Epithelial cell of proximal tubule (primary cell): ENCODE data around the gene C17orf67. TPM values are rescaled to one million over a fixed set of nuclear protein-coding genes. Genes with fewer than 3 reads are reported as not detected.

Source experiments
- DNase-seq: peaks from one replicate; pipeline ENCODE4 v3.0.0-alpha.2; 2011; ENCODE audit warnings: low read depth
- H3K4me3 ChIP-seq: 2 replicates; pipeline ENCODE4 v1.5.1; 2011; ENCODE audit warnings: low read depth, mild to moderate bottlenecking, low read length
- total RNA-seq: library from RNA; depleted of rRNA; stranded (reverse); fragments of >200 nt; gene quantifications from 2 replicates; pipeline ENCODE4 v1.2.3, GENCODE V29; 2015
- TF ChIP-seq, protein P1 (sequence below): conservative IDR thresholded peaks from 2 replicates; pipeline ENCODE4 v1.5.1; 2012; ENCODE audit warnings: low read depth, mild to moderate bottlenecking, low read length

C17orf67 gene
- 0.17 and 0.43 TPM in 2 replicates for total RNA-seq

DNA sequence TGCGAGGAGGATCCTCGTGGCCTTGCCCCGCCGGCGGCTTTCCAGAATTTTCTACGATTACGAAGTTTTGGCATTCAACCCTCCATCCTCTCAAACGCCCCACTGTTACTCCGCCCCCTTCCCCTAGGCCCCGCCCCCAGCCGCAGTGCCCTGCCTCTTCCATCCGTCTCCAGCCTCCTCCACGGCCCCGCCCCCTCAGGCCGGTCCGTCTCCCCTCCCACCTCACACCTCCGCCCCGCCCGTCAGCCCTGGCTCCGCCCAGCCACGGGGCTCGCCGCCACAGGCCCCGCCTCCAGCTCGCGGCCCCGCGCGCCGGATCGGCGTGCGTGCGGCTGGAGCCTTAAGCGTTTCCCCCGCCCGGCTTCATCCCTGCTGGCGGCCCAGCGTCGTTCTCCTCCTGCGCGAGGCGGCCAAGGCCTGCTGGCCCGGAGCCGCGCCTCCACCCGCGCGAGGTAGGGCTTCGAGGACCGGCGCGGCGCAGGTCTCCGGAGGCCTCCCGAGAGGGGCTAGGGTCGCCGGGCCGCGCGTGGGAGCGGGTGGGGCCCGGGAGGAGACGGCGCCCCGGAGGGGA, at the start of gene C17orf67, which contains the start of gene DGKE:
C17orf67 (minus strand) TSS at position 112 of the 571 bp plus-strand sequence. CDS start 18,110 bp downstream, outside the sequence.
DGKE (plus strand) TSS at position 343 of the 571 bp plus-strand sequence. CDS start 645 bp downstream, outside the sequence.
- DNase-seq: peak; percentile 35

GRCh38 chr17:56881685-56882295, 48.1 kb upstream of the C17orf67 start:
- H3K4me3 ChIP-seq: no peak overlapping the region
- TF ChIP-seq, protein P1, sequence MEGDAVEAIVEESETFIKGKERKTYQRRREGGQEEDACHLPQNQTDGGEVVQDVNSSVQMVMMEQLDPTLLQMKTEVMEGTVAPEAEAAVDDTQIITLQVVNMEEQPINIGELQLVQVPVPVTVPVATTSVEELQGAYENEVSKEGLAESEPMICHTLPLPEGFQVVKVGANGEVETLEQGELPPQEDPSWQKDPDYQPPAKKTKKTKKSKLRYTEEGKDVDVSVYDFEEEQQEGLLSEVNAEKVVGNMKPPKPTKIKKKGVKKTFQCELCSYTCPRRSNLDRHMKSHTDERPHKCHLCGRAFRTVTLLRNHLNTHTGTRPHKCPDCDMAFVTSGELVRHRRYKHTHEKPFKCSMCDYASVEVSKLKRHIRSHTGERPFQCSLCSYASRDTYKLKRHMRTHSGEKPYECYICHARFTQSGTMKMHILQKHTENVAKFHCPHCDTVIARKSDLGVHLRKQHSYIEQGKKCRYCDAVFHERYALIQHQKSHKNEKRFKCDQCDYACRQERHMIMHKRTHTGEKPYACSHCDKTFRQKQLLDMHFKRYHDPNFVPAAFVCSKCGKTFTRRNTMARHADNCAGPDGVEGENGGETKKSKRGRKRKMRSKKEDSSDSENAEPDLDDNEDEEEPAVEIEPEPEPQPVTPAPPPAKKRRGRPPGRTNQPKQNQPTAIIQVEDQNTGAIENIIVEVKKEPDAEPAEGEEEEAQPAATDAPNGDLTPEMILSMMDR: no peak
- DNase-seq: no peak

More for the DNA sequence above, at the start of gene C17orf67, which contains the start of gene DGKE:
- TF ChIP-seq, protein P1: no peak
- H3K4me3 ChIP-seq: peak within 1 kb of the TSS; percentile 80

DNA sequence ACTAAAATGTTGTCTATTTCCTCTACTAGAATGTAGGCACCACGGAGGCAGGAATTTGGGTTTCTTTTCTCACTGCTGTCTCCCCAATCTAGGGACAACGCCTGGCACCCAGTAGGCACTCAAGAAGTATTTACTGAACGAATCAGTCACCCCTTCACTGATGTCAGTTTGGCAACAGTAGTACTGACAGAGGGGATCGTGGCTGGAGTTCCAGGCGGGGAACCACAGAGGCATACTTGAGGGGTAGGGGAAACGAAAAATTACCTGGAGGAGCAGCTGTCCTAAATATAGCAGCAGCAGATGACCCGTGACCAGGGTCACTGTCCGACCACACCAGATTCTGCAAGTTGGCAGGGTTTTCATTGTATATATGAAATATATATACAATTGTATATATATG, 46.9 kb upstream of the C17orf67 start:
- TF ChIP-seq, protein P1: no peak
- H3K4me3 ChIP-seq: no peak overlapping the region
- no peak for DNase-seq

- H3K4me3 ChIP-seq: no peak overlapping the region
- no peak for DNase-seq
- TF ChIP-seq, protein P1: no peak
Observed at GRCh38 chr17:56880133-56880532, 46.4 kb upstream of the C17orf67 start.

DNA sequence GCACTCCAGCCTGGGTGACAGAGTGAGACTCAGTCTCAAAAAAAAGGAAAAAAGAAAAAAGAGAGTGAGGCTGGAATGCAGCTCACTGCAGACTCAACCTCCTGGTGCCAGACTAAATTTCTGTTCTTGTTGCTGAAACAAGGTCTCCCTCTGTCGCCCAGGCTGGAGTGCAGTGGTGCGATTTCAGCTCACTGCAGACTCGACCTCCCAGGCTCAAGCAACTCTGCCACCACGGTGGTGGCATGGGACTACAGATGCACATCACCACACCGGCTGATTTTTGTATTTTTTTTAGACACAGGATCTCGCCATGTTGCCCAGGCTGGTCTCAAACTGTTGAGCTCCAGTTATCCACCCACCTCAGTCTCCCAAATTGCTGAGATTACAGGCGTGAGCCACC, 45.6 kb upstream of the C17orf67 start:
- no peak overlapping the region for H3K4me3 ChIP-seq
- DNase-seq: no peak
- TF ChIP-seq, protein P1: no peak

DNA sequence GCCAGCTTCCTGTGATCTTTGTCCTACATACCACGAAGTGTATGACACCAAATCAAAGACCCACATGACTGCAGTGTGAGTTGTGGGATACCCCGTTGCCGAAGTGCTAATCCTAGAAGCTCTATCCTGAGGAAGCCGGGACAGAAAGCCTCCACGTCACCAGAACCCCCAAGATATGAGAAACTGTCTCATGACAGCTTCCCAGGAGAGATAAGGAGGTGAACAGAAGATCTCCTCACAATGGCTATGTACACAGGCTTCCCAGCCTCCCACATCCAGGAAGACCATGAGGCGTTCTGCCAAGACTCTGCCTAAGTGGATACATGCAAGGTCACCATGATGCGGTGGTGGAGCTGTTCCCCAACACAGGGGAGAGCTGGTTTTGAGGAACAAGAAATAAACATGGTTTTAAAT, 43.1 kb upstream of the C17orf67 start:
- no peak overlapping the region for H3K4me3 ChIP-seq
- no peak for DNase-seq
- TF ChIP-seq, protein P1: no peak
